Fibroblast of skin of right biceps (primary cell): ENCODE data around the gene PTCHD4.

Experiments
- DNase-seq: peaks from one replicate; pipeline ENCODE4 v3.0.0-alpha.2; 2013

Gene PTCHD4

GRCh38 chr6:48099713-48100587, 11.0 kb downstream of the PTCHD4 start:
- no peak for DNase-seq

- no peak for DNase-seq
Measured at GRCh38 chr6:48098923-48099322, 12.1 kb downstream of the PTCHD4 start.

- no peak for DNase-seq
Measured at GRCh38 chr6:48092550-48093217, 18.3 kb downstream of the PTCHD4 start.

DNA sequence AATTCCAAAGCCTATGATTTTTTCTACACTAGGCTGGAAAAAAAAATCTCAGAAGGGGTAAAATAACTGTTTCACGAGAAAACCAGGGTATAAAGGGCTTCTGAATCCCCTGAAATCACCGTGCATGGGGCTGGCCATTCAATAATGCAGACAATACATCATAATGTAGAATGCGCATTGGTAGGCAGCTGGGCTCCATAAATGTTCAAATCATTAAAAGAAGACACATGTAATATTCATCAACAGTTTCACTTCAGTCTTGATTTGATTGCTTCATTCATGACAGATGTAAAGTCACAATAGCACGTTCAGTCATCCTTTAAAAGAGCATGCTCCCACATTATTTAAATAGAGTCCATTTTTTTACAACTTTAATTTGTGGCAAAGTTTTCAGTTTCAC, 20.5 kb downstream of the PTCHD4 start:
- no peak for DNase-seq

- DNase-seq, result peak; percentile 9
Measured at GRCh38 chr6:48087448-48087847, 23.5 kb downstream of the PTCHD4 start.

DNA sequence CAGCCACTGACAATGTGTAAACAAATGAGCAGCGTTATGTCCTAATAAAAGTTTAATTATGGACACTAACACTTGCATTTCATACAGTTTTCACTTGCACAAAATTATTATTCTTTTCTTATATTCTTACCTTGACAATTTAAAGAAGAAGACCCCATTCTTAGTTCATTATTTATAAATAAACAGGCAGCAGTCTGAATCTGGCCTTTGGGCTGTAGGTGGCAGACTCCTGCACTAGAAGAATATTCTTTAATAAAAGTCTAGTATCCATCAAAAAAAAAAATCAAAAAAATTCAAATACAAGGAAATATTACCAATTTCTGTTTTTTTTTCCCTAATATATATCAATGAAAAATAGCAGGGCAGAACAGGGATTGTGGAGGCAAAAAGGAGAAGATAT, 24.8 kb downstream of the PTCHD4 start:
- DNase-seq, result no peak

- DNase-seq, result no peak
Measured at GRCh38 chr6:48085131-48085741, 25.8 kb downstream of the PTCHD4 start.

- peak; percentile 9 for DNase-seq
Measured at GRCh38 chr6:48084201-48084600, 26.8 kb downstream of the PTCHD4 start.

GRCh38 chr6:48080227-48081009, 30.6 kb downstream of the PTCHD4 start:
- peak; percentile 16 for DNase-seq

- no peak for DNase-seq
Measured at GRCh38 chr6:48078120-48078519, 32.9 kb downstream of the PTCHD4 start.

GRCh38 chr6:48075181-48075580, 35.8 kb downstream of the PTCHD4 start:
- no peak for DNase-seq

DNA sequence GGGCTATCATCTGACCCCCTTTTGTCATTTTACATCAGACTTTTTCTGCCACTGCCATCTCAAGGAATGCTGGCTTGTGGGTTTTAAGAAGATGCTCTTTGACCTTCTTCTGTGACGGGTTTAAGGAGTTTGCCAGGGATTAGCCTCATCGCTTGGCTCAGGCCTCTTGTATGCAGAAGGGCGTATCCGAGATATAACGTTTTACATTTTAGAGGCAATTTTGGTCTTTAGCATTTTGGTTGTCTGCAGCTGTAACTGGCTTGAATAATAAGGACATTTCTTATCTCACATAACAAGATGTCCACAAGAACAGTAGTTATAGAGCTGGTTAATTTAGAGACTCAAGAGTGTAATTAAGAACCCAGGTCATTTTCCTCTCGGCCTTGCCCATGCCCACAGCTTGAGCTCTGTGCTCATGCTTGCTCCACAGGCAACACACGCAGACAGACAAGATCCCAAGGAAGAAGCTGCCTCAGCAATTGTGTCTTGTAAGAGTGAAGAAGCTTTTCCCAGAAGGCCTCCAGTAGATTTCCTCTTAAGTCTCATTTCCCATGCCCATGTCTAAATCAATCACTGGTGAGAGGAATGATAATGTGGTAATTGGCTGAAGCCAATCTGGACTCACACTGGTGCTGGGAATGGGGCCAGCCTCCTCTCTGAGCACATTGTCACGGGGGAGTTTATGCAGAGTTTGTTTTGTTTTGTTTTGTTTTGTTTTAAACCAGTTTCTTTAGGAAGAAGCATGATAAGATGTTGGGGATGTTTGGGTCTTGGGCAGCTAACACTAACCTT, 36.8 kb downstream of the PTCHD4 start:
- DNase-seq, result no peak

DNA sequence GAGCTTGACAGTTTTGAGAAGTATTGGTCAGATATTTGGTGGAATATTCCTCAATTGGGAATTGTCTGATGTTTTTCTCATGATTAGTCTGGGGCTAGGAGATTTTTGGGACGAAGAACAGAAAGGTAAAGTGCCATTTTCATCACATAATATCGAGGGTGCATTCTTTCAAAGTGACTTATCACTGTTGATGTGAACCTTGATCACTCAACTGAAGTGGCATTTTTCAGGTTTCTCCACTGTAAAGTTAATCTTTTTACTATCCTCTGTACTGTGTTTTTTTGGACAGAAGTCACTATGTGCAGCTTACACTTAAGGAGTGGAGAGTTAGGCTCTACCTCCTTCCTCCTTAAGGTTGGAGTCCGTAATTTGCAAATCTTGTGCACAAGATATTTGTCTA, 39.2 kb downstream of the PTCHD4 start:
- DNase-seq, result no peak

DNA sequence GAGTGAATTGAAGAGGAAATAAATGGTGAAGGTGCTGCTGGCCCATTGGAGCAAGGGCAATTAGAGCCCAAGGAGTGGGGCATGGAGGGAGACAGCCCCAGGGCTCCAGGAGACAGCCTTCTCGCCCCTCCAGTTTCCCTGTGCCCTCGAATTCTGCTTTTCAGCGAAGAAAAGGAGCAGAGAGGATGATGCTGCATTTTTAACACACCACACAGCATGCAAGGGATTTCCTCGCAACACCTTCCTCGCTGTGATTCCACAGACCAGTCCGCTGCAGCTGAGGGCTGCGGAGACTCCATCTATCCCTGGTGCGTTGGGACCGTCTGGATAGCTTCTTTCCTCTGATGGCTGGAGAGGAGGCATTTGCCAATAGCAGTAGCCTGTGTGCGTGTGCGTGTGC, 41.7 kb downstream of the PTCHD4 start:
- DNase-seq, result no peak

GRCh38 chr6:48068278-48069251, 42.4 kb downstream of the PTCHD4 start:
- DNase-seq, result no peak

- DNase-seq, result no peak
Measured at GRCh38 chr6:48067886-48068277, 43.1 kb downstream of the PTCHD4 start.

GRCh38 chr6:48067148-48067712, 43.8 kb downstream of the PTCHD4 start:
- DNase-seq, result no peak

DNA sequence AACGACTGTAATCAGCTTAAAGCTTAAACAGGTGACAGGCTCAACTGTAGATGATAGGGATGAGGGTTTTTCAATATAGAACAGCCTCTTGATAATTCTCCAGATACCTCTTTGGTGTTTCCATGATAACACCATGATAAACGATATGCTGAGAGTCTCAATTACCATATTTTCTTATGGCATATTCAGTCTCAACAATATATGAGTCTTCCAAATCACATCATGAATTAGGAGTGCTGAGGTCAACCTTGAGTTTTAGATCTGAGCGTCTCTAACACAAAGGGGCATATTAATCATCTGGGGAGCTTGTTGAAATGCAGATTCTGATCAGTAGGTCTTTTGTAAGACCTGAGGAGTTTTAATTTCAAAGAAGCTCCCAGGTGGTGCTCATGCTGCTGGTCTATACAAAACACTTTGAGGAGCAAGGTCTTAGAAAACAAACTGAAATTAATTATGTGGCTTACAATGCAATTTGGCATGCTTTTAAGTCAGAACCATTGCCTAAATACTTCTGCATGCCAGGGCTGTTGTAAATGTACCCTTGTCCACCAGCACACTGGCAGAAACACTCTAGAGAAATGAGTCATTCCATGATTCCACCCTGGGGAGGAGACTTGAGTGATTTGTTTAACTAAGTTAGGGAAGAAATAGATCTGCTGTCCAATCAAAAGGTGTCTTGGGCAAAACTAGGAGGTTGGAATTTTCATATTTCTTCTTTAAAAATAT, 49.6 kb downstream of the PTCHD4 start:
- no peak for DNase-seq
